Activated naive CD4-positive, alpha-beta T cell treated with anti-CD3 and anti-CD28 coated beads, Interleukin-2, amount 50 U/mL, for 72 hours (primary cell): ENCODE results near the gene HMCN1. TPM values are rescaled to one million over a fixed set of nuclear protein-coding genes. Genes with fewer than 3 reads are reported as not detected.
"Not testable (repeated sequence)": the region's sequence is repeated elsewhere in the genome, so short reads cannot be mapped to it uniquely, and the experiment has no call there.

Source experiments
- ATAC-seq, 2 donors: fragments of 150-1000 bp; cut with Tn5 transposase; 2 replicates each; pipeline ENCODE4 v1.10.0; 2021; ENCODE audit warnings: mild to moderate bottlenecking in 2 of 2, moderate library complexity in 2 of 2
- DNase-seq, 2 donors: peaks; one replicate each; pipeline ENCODE4 v3.0.0; 2021 to 2022; ENCODE audit warnings: low spot score in 2 of 2
- H3K27ac Mint-ChIP-seq, 2 donors: one replicate each; pipeline ENCODE4 v1.8.0; 2022; ENCODE audit warnings: mild to moderate bottlenecking in 2 of 2, mixed read lengths in 2 of 2
- H3K36me3 Mint-ChIP-seq, 2 donors: one replicate each; pipeline ENCODE4 v1.8.0; 2022; ENCODE audit warnings: mixed read lengths in 2 of 2
- H3K9me3 Mint-ChIP-seq, 2 donors: one replicate each; pipeline ENCODE4 v1.8.0; 2022; ENCODE audit warnings: mixed read lengths in 2 of 2
- total RNA-seq, 2 donors: library from RNA; stranded (reverse); gene quantifications; one replicate each; pipeline ENCODE4 v1.2.3, GENCODE V29; 2022

Gene HMCN1
- total RNA-seq, 2 donors from 2014 or later = 0.14 TPM; not detected in 1

DNA sequence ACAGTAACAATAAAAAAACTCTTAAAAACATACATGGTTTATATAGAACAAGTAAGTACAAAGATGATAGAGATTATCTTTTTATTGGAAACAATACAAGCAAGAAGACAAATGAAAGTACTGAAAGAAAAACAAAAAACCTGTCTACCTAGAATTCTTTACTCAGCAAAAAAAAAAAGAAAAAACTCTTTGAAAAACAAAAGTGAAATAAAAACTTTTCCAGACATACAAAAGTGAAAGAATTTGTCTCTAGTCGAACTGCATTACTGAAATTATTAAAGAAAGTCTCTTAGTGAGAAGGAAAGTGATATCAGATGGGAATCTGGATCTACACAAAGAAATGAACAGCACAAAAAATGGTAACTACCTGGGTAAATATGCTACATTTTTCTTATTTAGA, 2.7 kb upstream of the HMCN1 start:
- DNase-seq = no peak
- Mint-ChIP-seq H3K9me3 (peaks cover 11 to 22% of the 10 kb centered on the region in 2 donors), H3K27ac (no peak overlapping the region), H3K36me3 (peaks cover 13 to 20% of the 10 kb centered on the region in 2 donors)
- no peak for ATAC-seq

- ATAC-seq (no peak), DNase-seq (no peak)
- peaks cover 11 to 22% of the 10 kb centered on the region in 2 donors for H3K9me3 Mint-ChIP-seq
- H3K27ac Mint-ChIP-seq = no peak overlapping the region
- peaks cover 13 to 20% of the 10 kb centered on the region in 2 donors for H3K36me3 Mint-ChIP-seq
Observed at GRCh38 chr1:185732951-185733350, 1.2 kb upstream of the HMCN1 start.

GRCh38 chr1:185734929-185735700, 924 bp downstream of the HMCN1 start:
- peaks cover 17 to 20% of the 10 kb centered on the region in 2 donors for H3K36me3 Mint-ChIP-seq
- DNase-seq (no peak), ATAC-seq (peak in 1 of 2 donors; percentile 72)
- peak overlapping the region in 1 of 2 donors; percentile 22 for H3K27ac Mint-ChIP-seq
- H3K9me3 Mint-ChIP-seq = peaks cover 14 to 21% of the 10 kb centered on the region in 2 donors

DNA sequence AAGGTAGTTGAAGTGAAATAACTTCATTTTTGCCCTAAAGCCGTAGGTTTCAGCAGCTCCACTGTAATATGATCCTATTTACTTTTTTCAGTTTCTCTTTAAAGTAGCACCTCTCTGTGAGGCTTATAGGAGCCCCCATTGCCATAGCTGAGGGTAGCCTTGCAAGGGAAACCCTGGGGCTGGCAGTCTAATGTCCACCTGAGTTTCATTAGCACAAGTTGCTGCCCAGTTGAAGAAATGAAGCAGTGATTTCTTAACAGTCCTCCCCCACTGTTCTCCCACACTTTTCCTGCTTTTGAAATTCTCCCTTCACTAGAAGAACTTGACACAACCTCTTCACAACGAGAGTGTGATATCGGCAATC, 1.5 kb downstream of the HMCN1 start:
- DNase-seq (no peak), ATAC-seq (peak in 1 of 2 donors; percentile 16)
- Mint-ChIP-seq H3K36me3 (peaks cover 16 to 17% of the 10 kb centered on the region in 2 donors), H3K9me3 (peaks cover 15 to 18% of the 10 kb centered on the region in 2 donors), H3K27ac (no peak overlapping the region)

- DNase-seq = no peak
- H3K9me3 Mint-ChIP-seq = peaks cover 13% of the 10 kb centered on the region in 2 donors
- no peak overlapping the region for H3K27ac Mint-ChIP-seq
- peak; percentile 49 to 82 for ATAC-seq
- peaks cover 0 to 16% of the 10 kb centered on the region in 2 donors for H3K36me3 Mint-ChIP-seq
Observed at GRCh38 chr1:185739967-185740366, 5.8 kb downstream of the HMCN1 start.

DNA sequence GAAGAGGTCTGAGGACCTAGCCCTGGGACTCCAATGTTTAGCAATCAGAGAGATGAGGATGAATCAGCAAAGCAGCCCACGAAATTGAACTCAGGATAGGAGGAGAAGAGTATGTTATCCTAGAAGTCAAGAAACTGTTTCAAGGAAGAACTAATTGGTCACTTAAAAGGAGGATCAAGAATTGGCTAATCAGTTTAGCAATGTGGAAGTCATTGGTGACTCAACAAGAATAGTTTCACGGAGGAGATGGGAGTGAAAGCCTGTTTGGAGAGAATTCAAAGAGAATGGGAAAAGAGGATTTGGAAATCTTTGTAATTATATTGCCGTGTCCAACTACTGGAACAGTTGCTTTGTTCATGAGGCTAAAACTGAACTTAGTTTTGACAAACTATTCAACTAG, 7.4 kb downstream of the HMCN1 start:
- H3K9me3 Mint-ChIP-seq = peaks cover 13% of the 10 kb centered on the region in 2 donors
- no peak overlapping the region for H3K27ac Mint-ChIP-seq
- peaks cover 0 to 13% of the 10 kb centered on the region in 2 donors for H3K36me3 Mint-ChIP-seq
- DNase-seq = no peak
- no peak for ATAC-seq

- Mint-ChIP-seq H3K27ac (no peak overlapping the region), H3K9me3 (peaks cover 13% of the 10 kb centered on the region in 2 donors), H3K36me3 (peaks cover 0 to 13% of the 10 kb centered on the region in 2 donors)
- ATAC-seq (peak in 1 of 2 donors; percentile 73), DNase-seq (no peak)
Observed at GRCh38 chr1:185742403-185742802, 8.2 kb downstream of the HMCN1 start.

DNA sequence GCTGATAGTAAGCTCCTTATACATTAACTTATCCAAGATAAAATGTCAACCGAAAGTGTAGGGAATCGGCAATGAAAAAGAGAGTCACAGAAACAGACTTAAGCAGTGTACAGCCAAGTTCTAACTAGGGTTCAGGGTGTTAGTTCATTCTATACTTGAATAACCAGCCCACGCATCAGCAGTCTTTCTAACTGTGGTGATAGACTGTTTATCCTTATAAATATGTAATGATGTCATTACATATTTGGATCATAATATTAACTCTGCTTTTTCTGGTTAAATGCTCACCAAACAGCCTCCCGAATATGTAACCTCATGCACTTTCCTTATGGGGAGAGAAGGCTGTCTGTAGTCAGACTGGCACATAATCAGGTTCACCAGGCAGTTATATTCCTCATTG, 11.0 kb downstream of the HMCN1 start:
- Mint-ChIP-seq H3K36me3 (peaks cover 0 to 9% of the 10 kb centered on the region in 2 donors), H3K27ac (no peak overlapping the region), H3K9me3 (peaks cover 9% of the 10 kb centered on the region in 2 donors)
- ATAC-seq = no peak
- no peak for DNase-seq

- Mint-ChIP-seq H3K27ac (no peak overlapping the region), H3K9me3 (no peaks in the 10 kb centered on the region), H3K36me3 (no peaks in the 10 kb centered on the region)
- ATAC-seq (no peak), DNase-seq (no peak)
Observed at GRCh38 chr1:185759061-185759460, 24.9 kb downstream of the HMCN1 start.

DNA sequence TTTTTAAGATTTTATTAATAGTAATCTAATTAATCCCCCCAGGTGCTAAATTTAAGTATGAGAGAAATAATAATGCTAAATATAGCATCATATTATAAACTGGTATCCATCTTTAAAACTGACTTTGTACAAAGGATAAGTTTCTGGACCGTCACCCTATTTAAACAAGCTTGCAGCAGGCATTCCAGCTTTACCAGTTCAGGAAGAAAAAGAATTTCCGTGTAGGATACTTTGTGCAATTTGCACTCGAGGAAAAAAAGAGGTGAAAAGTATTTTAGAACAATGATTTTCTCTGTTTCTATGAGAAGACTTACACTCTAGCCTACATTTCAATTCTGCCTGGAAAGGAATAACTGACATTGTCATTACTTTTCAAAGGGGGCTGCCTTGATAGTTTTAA, 27.6 kb downstream of the HMCN1 start:
- H3K9me3 Mint-ChIP-seq = no peaks in the 10 kb centered on the region
- ATAC-seq (no peak), DNase-seq (no peak)
- no peak overlapping the region for H3K27ac Mint-ChIP-seq
- no peaks in the 10 kb centered on the region for H3K36me3 Mint-ChIP-seq

GRCh38 chr1:185767508-185768120, 33.4 kb downstream of the HMCN1 start:
- Mint-ChIP-seq H3K27ac (no peak overlapping the region), H3K9me3 (no peaks in the 10 kb centered on the region), H3K36me3 (no peaks in the 10 kb centered on the region)
- DNase-seq (no peak), ATAC-seq (no peak)

DNA sequence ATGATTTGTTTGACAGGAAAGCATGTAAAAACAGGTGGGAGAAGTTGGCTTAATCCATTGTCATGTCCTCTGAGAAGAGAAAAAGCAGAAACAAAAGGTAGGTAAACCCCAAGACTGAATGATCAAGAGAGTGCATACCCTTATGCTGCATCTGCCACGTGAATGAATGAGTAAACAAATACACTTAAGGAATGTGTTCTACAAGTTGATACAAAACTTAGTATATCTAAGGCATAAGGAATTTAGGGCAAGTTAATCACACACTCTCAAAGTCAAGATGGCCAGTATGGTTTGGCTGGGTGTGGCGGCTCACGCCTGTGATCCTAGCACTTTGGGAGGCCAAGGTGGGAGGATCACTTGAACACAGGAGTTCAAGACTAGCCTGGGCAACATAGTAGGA, 34.2 kb downstream of the HMCN1 start:
- DNase-seq (no peak), ATAC-seq (no peak)
- H3K9me3 Mint-ChIP-seq = no peaks in the 10 kb centered on the region
- no peak overlapping the region for H3K27ac Mint-ChIP-seq
- H3K36me3 Mint-ChIP-seq = no peaks in the 10 kb centered on the region

GRCh38 chr1:185769136-185769535, 34.9 kb downstream of the HMCN1 start:
- ATAC-seq (no peak), DNase-seq (no peak)
- Mint-ChIP-seq H3K27ac (no peak overlapping the region), H3K9me3 (no peaks in the 10 kb centered on the region), H3K36me3 (no peaks in the 10 kb centered on the region)

DNA sequence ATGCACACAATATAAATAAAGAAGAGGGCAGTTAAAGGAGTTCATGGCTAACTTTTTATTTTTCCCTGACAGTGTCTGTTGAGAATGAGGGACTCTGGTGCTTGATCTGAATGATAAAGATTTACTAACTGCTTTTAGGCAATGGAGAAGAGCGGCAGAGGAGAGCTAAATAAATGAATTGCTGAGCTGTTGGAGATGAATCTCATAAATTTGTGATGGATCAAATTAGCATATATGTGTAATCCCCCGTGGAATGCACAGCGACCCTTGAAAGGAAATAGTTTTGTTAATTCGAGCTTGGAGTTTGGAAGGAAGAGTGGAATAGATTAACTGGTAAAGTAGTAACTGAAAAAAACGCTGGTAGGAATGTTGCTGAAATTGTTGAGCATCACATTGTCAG, 40.2 kb downstream of the HMCN1 start:
- no peak for DNase-seq
- no peak for ATAC-seq
- Mint-ChIP-seq H3K36me3 (no peaks in the 10 kb centered on the region), H3K27ac (no peak overlapping the region), H3K9me3 (no peaks in the 10 kb centered on the region)

GRCh38 chr1:185775501-185775900, 41.3 kb downstream of the HMCN1 start:
- H3K36me3 Mint-ChIP-seq = no peaks in the 10 kb centered on the region
- no peaks in the 10 kb centered on the region for H3K9me3 Mint-ChIP-seq
- DNase-seq (no peak), ATAC-seq (no peak)
- H3K27ac Mint-ChIP-seq = no peak overlapping the region

GRCh38 chr1:185776522-185776921, 42.3 kb downstream of the HMCN1 start:
- Mint-ChIP-seq H3K27ac (no peak overlapping the region), H3K9me3 (peaks cover 4 to 6% of the 10 kb centered on the region in 2 donors), H3K36me3 (peaks cover 0 to 2% of the 10 kb centered on the region in 2 donors)
- DNase-seq = no peak
- ATAC-seq = no peak

GRCh38 chr1:185783860-185784259, 49.7 kb downstream of the HMCN1 start:
- not testable (repeated sequence) for H3K36me3 Mint-ChIP-seq, H3K27ac Mint-ChIP-seq, DNase-seq, ATAC-seq
- peaks cover 10 to 14% of the 10 kb centered on the region in 2 donors for H3K9me3 Mint-ChIP-seq

DNA sequence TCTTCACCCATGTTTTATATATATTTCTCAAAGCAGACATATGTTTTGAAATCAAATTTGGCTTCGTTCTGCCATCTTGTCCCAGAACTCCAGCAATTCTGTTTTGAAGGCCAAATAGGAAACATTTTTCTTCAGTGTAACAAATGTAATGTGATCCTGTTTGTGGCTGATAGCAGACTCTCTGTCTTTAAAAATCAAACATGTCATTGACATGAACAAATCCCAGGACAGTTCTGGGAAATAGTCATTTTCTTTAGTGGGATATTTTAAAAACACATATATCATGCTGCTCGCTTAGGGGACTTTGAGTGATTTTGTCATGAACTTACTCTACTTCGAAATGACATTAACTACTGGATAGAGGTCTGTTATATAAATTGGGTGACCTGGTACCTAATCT, 51.4 kb downstream of the HMCN1 start:
- Mint-ChIP-seq H3K36me3 (peaks cover 0 to 9% of the 10 kb centered on the region in 2 donors), H3K27ac (no peak overlapping the region), H3K9me3 (peaks cover 10 to 14% of the 10 kb centered on the region in 2 donors)
- ATAC-seq = no peak
- no peak for DNase-seq
